ENCODE measurements around the gene AIG1.

- no peak for TF ChIP-seq CTCF (IDR thresholded peaks at IDR 0.05; ENCODE audit: low read length)
- no peak for TF ChIP-seq EZH2 (optimal IDR thresholded peaks at IDR 0.05; ENCODE audit: low read depth, low read length)
- TF ChIP-seq EZH2phosphoT487 (IDR thresholded peaks at IDR 0.05; ENCODE audit: low read length), result no peak
These were observed 136.7 kb downstream of the AIG1 start for GRCh38 chr6:143197377-143197776.

Data from MM.1S (cell line).